Measurements from ENCODE around the gene SORBS2. TPM values are rescaled to one million over a fixed set of nuclear protein-coding genes. Genes with fewer than 3 reads are reported as not detected.

The SORBS2 gene
- total and polyA plus RNA-seq, 4 donors: 11.2 to 70.4 (median 26.4) TPM

DNA sequence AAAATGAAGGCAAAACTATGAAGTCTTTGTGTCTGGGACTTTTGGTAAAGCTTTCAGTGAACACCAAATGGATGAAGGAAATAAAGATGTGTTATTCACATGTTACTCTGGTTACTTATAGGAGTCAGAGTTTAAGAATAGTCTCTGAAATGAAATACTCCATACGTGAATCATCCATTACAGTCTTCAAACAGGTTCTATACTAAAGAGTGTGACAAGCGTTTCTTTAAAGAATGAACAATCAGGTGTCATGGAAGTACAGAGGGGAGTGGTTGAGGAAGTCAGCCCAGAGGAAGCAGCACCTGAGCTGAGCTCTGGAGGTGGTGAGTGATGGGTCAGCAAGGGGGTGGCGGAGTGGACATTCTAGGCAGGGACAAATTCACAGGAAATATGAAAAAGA, 41.8 kb upstream of the SORBS2 start:
- Histone ChIP-seq H3K27ac (ENCODE audit: low read depth in 1 of 2, low read length in 1 of 2) (peak overlapping the region in 1 of 2 donors; percentile 57), H3K9ac (ENCODE audit: insufficient read depth in 1 of 2, low read length in 2 of 2) (no peak overlapping the region), H3K9me3 (ENCODE audit: control insufficient read depth in 4 of 4, insufficient read depth in 3 of 4, low read length in 3 of 4) (peaks cover 0 to 2% (median 1%) of the 10 kb centered on the region in 4 donors), H3K4me1 (ENCODE audit: control insufficient read depth in 5 of 5, insufficient read depth in 5 of 5, low read length in 5 of 5) (peaks cover 1 to 14% (median 4%) of the 10 kb centered on the region in 5 donors), H3K27me3 (ENCODE audit: control insufficient read depth in 3 of 3, insufficient read depth in 3 of 3, low read length in 2 of 3) (no peaks in the 10 kb centered on the region), H3K4me3 (no peak overlapping the region), H3K36me3 (ENCODE audit: control insufficient read depth in 4 of 4, insufficient read depth in 4 of 4, low read length in 4 of 4) (no peaks in the 10 kb centered on the region)
- 91 to 97% methylated on average over 3 of the region's 3 CpGs for WGBS, 2 donors
- ATAC-seq (ENCODE audit: insufficient read depth, low FRiP score): no peak
- DNase-seq: no peak
- no peak for TF ChIP-seq CTCF (IDR thresholded peaks at IDR 0.05; ENCODE audit: control extremely low read depth, extremely low read depth)

DNA sequence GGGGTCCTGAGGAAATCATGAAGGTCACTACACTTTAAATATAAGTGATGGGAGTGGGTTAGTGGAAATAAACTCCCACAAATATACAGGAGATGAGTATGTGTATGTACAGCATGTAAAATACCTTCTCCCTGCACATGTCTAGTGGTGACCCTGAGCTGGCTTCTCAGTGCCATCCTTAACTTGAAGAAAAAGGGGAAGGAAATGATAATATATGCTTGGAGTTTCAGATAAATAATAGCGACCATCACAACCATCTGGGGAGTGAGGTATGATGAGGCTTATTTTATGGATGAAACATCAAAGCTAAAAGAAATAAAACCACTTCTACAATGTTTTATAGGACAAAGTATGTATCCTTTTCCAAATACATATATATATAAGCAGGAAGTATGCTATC, 41.0 kb upstream of the SORBS2 start:
- WGBS, 2 donors: 24 to 43% methylated on average over 1 of the region's 1 CpG

DNA sequence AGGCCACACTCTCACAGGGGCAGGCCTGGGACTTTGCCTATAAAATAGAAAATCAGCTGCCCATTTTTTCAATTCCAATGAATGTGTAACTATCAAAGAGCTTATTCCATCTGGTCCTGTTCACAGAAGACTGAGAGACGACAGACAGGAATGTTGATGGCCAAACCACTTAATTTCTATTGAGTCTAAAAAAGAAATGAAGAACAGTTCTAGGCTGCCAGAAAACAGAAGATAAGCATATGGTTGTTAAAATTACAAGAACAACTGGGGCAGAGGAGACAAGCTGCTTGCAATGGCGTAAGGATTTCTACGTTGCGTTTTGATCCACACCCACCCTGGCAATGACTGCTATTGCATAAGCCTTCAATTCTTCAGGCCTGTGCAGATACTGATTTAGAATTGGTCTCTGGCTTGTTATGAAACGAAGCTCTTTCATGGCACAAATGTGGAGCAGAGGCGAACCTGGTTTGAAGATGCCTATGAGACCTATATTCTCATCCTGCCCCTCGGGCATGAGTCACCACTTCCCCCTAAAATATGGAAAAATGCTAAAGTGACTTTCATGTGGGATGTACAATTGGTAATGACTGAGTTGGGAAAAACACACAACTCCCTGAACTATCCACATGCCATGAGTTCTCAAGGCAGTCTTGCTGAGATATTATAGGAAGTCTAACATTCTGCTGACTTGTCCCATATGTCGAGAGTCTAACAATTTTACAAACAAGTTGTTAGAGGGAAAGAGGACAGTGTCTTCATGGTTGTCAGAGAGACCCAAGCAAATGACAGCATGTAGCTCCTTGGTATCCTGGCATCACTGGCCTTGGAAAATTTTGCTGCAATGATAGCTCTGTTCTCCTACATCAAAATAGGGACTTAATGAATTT, 37.9 kb upstream of the SORBS2 start:
- ATAC-seq (ENCODE audit: insufficient read depth, low FRiP score) (peak; percentile 34), DNase-seq (peak; percentile 41 to 88 (median 76))
- Histone ChIP-seq H3K4me1 (ENCODE audit: control insufficient read depth in 5 of 5, insufficient read depth in 5 of 5, low read length in 5 of 5) (peaks cover 4 to 21% (median 4%) of the 10 kb centered on the region in 5 donors), H3K9ac (ENCODE audit: insufficient read depth in 1 of 2, low read length in 2 of 2) (no peak overlapping the region), H3K27ac (ENCODE audit: low read depth in 1 of 2, low read length in 1 of 2) (peak overlapping the region in 1 of 2 donors; percentile 76), H3K9me3 (ENCODE audit: control insufficient read depth in 4 of 4, insufficient read depth in 3 of 4, low read length in 3 of 4) (peaks cover 0 to 2% (median 0%) of the 10 kb centered on the region in 4 donors), H3K36me3 (ENCODE audit: control insufficient read depth in 4 of 4, insufficient read depth in 4 of 4, low read length in 4 of 4) (no peaks in the 10 kb centered on the region), H3K27me3 (ENCODE audit: control insufficient read depth in 3 of 3, insufficient read depth in 3 of 3, low read length in 2 of 3) (no peaks in the 10 kb centered on the region), H3K4me3 (no peak overlapping the region)
- WGBS, 2 donors: 78 to 85% methylated on average over 8 of the region's 8 CpGs
- no peak for TF ChIP-seq CTCF (IDR thresholded peaks at IDR 0.05; ENCODE audit: control extremely low read depth, extremely low read depth)

More for the DNA sequence above, 41.0 kb upstream of the SORBS2 start:
- no peaks in the 10 kb centered on the region for H3K36me3 ChIP-seq (ENCODE audit: control insufficient read depth in 4 of 4, insufficient read depth in 4 of 4, low read length in 4 of 4)
- TF ChIP-seq CTCF (IDR thresholded peaks at IDR 0.05; ENCODE audit: control extremely low read depth, extremely low read depth): no peak
- no peak for DNase-seq
- peaks cover 1 to 14% (median 4%) of the 10 kb centered on the region in 5 donors for H3K4me1 ChIP-seq (ENCODE audit: control insufficient read depth in 5 of 5, insufficient read depth in 5 of 5, low read length in 5 of 5)
- no peak overlapping the region for H3K27ac ChIP-seq (ENCODE audit: low read depth in 1 of 2, low read length in 1 of 2)
- no peak overlapping the region for H3K9ac ChIP-seq (ENCODE audit: insufficient read depth in 1 of 2, low read length in 2 of 2)
- ATAC-seq (ENCODE audit: insufficient read depth, low FRiP score): no peak
- H3K4me3 ChIP-seq: no peak overlapping the region
- H3K9me3 ChIP-seq (ENCODE audit: control insufficient read depth in 4 of 4, insufficient read depth in 3 of 4, low read length in 3 of 4): peaks cover 0 to 2% (median 1%) of the 10 kb centered on the region in 4 donors
- no peaks in the 10 kb centered on the region for H3K27me3 ChIP-seq (ENCODE audit: control insufficient read depth in 3 of 3, insufficient read depth in 3 of 3, low read length in 2 of 3)
